Spleen (tissue), 11 donors: Measurements from ENCODE around the gene PRPF40B. TPM values are rescaled to one million over a fixed set of nuclear protein-coding genes. Genes with fewer than 3 reads are reported as not detected.

Source experiments
- DNase-seq: peaks from one replicate; pipeline ENCODE4 v3.0.0-alpha.2; 2020
- H3K27ac ChIP-seq, 8 donors: fragments of 200-600 bp; sonication (generic) in 7 of 8; 1 replicate in 4 of 8; 2 replicates in 4 of 8; pipeline versions ENCODE4 v1.5.0 to v1.8.0; 2016 to 2021; ENCODE audit warnings: inconsistent platforms in 4 of 8, mild to moderate bottlenecking in 4 of 8, moderate library complexity in 1 of 8
- H3K27me3 ChIP-seq, 7 donors: fragments of 200-600 bp; sonication (generic) in 6 of 7; replicated peaks in 1 of 7; 1 replicate in 4 of 7; 2 replicates in 3 of 7; pipeline versions ENCODE4 v1.5.0 to v1.8.0; 2016 to 2021; ENCODE audit warnings: inconsistent platforms in 3 of 7, mild to moderate bottlenecking in 1 of 7
- H3K36me3 ChIP-seq, 6 donors: fragments of 200-600 bp; sonication (generic) in 5 of 6; 1 replicate in 4 of 6; 2 replicates in 2 of 6; pipeline versions ENCODE4 v1.5.0 to v1.8.0; 2016 to 2021; ENCODE audit warnings: inconsistent platforms in 2 of 6
- H3K4me1 ChIP-seq, 6 donors: fragments of 200-600 bp; sonication (generic) in 5 of 6; 1 replicate in 3 of 6; 2 replicates in 3 of 6; pipeline versions ENCODE4 v1.5.0 to v1.8.0; 2016 to 2021; ENCODE audit warnings: inconsistent platforms in 3 of 6
- H3K4me3 ChIP-seq, 8 donors: fragments of 200-600 bp; sonication (generic) in 7 of 8; 1 replicate in 4 of 8; 2 replicates in 4 of 8; pipeline versions ENCODE4 v1.5.0 to v1.8.0; 2016 to 2021; ENCODE audit warnings: inconsistent platforms in 4 of 8, mild to moderate bottlenecking in 4 of 8, moderate library complexity in 2 of 8
- H3K9me3 ChIP-seq, 8 donors: fragments of 200-600 bp; sonication (generic) in 7 of 8; 1 replicate in 4 of 8; 2 replicates in 4 of 8; pipeline versions ENCODE4 v1.5.0 to v1.8.0; 2016 to 2021; ENCODE audit warnings: inconsistent platforms in 4 of 8
- CTCF ChIP-seq, 11 experiments: fragments of 200-600 bp in 7 of 11; fragments of 450-650 bp in 4 of 11; sonication (generic) in 4 of 11; IDR thresholded peaks in 8 of 11; conservative IDR thresholded peaks in 3 of 11; 1 replicate in 7 of 11; 2 replicates in 4 of 11; pipeline versions ENCODE4 v1.4.0 to v1.8.0; 2016 to 2021; ENCODE audit warnings: antibody characterized with exemption in 11 of 11, inconsistent platforms in 4 of 11, mild to moderate bottlenecking in 1 of 11
- POLR2A ChIP-seq, 3 donors: fragments of 450-650 bp; IDR thresholded peaks; one replicate each; pipeline ENCODE4 v1.5.1; 2017; ENCODE audit warnings: antibody characterized with exemption in 3 of 3, mild to moderate bottlenecking in 1 of 3
- POLR2AphosphoS5 ChIP-seq, 3 donors: sonication (generic); formaldehyde crosslinking; IDR thresholded peaks; one replicate each; pipeline ENCODE4 v1.5.1; 2017; ENCODE audit warnings: antibody characterized with exemption in 3 of 3
- WGBS, 5 donors: extraction: QIAGEN DNeasy Blood & Tissue Kit in 3 of 5; methylation state at CpG; one replicate each; pipeline versions ENCODE4 v1.1.5 to v1.1.7; 2013 to 2018; 5-methylcytosine and 5-hydroxymethylcytosine counted together
- intact Hi-C: fragments of 100-400 bp; cut with DNase I; formaldehyde crosslinking; loops from one replicate; pipeline ENCODE4 v1.15.0; 2023; ENCODE audit warnings: low total_unique reads
- polyA plus RNA-seq, 3 donors: library from polyadenylated mRNA; stranded (reverse); fragments of 200-250 nt; gene quantifications; one replicate each; pipeline ENCODE4 v1.2.1, GENCODE V29; 2013
- total RNA-seq, 7 donors: library from RNA; depleted of rRNA in 3 of 7; stranded (reverse); fragments of >200 nt in 3 of 7; fragmentation: NEBNext Ultra II Directional in 4 of 7; extraction: Animal tissue kit (Norgen Biotek cat#: 25700) in 4 of 7; gene quantifications; one replicate each; pipeline versions ENCODE4 v1.1.0 to v1.2.1, GENCODE V29; 2016 to 2021
- donor health status: healthy with polysubstance abuse.
- donor health status: DM: no; HTN: no; CAD: no; lungs with moderate emphysema.
- donor health status: DM: no; HTN: no; CAD: no.
- donor health status: Bipolar disorder and iron deficiency.
- donor health status: healthy.
- donor health status: DM: no; HTN: no; CAD: no.
- donor health status: DM: yes; HTN: yes; CAD: no.

Gene PRPF40B
- total and polyA plus RNA-seq, 10 donors: 5.9 to 28.3 (median 19.0) TPM

- Histone ChIP-seq H3K36me3 (peaks cover 0 to 33% (median 4%) of the 10 kb centered on the region in 6 donors), H3K4me1 (peaks cover 8 to 25% (median 16%) of the 10 kb centered on the region in 6 donors), H3K9me3 (no peaks in the 10 kb centered on the region), H3K4me3 (no peak overlapping the region), H3K27ac (peak overlapping the region in 5 of 8 donors; percentile 17 to 66 (median 49)), H3K27me3 (no peaks in the 10 kb centered on the region)
- TF ChIP-seq POLR2AphosphoS5 (IDR thresholded peaks at IDR 0.05): peak; percentile 5 to 54 (median 42)
- TF ChIP-seq CTCF (IDR thresholded peaks at IDR 0.05 in 8 of 11, conservative IDR thresholded peaks at IDR 0.05 in 3 of 11): peak; percentile 37 to 81 (median 62)
- TF ChIP-seq POLR2A (IDR thresholded peaks at IDR 0.05): no peak
- WGBS, 5 donors: 25 to 40% (median 32%) methylated on average over 9 of the region's 9 CpGs
- no peak for DNase-seq
- intact Hi-C loops: no loop called here
Measured at GRCh38 chr12:49636979-49637755, 13.8 kb downstream of the PRPF40B start.

GRCh38 chr12:49641748-49642369, 18.5 kb downstream of the PRPF40B start:
- Histone ChIP-seq H3K36me3 (peaks cover 0 to 55% (median 23%) of the 10 kb centered on the region in 6 donors), H3K4me1 (peaks cover 17 to 43% (median 28%) of the 10 kb centered on the region in 6 donors), H3K9me3 (no peaks in the 10 kb centered on the region), H3K27me3 (no peaks in the 10 kb centered on the region), H3K27ac (no peak overlapping the region), H3K4me3 (no peak overlapping the region)
- DNase-seq: peak; percentile 63
- 87 to 99% (median 93%) methylated on average over 14 to 17 of the region's 17 CpGs for WGBS, 5 donors
- intact Hi-C loops: no loop called here
- TF ChIP-seq CTCF (IDR thresholded peaks at IDR 0.05 in 8 of 11, conservative IDR thresholded peaks at IDR 0.05 in 3 of 11): no peak
- TF ChIP-seq POLR2AphosphoS5 (IDR thresholded peaks at IDR 0.05): peak in 1 of 3 donors; percentile 15

GRCh38 chr12:49642370-49642802, 19.0 kb downstream of the PRPF40B start:
- intact Hi-C loops: no loop called here
- Histone ChIP-seq H3K36me3 (peaks cover 0 to 60% (median 25%) of the 10 kb centered on the region in 6 donors), H3K4me1 (peaks cover 15 to 43% (median 25%) of the 10 kb centered on the region in 6 donors), H3K27ac (no peak overlapping the region), H3K9me3 (no peaks in the 10 kb centered on the region), H3K27me3 (no peaks in the 10 kb centered on the region), H3K4me3 (no peak overlapping the region)
- WGBS, 5 donors: 86 to 95% (median 93%) methylated on average over 7 to 11 of the region's 11 CpGs
- peak; percentile 71 for DNase-seq
- TF ChIP-seq POLR2AphosphoS5 (IDR thresholded peaks at IDR 0.05) (peak in 1 of 3 donors; percentile 57), POLR2A (IDR thresholded peaks at IDR 0.05) (no peak)

GRCh38 chr12:49643135-49643534, 19.8 kb downstream of the PRPF40B start:
- Histone ChIP-seq H3K27ac (no peak overlapping the region), H3K27me3 (no peaks in the 10 kb centered on the region), H3K36me3 (peaks cover 0 to 68% (median 28%) of the 10 kb centered on the region in 6 donors), H3K4me1 (peaks cover 12 to 43% (median 29%) of the 10 kb centered on the region in 6 donors), H3K9me3 (no peaks in the 10 kb centered on the region), H3K4me3 (no peak overlapping the region)
- intact Hi-C loops: no loop called here
- DNase-seq: peak; percentile 29
- TF ChIP-seq POLR2A (IDR thresholded peaks at IDR 0.05) (no peak), POLR2AphosphoS5 (IDR thresholded peaks at IDR 0.05) (no peak), CTCF (IDR thresholded peaks at IDR 0.05 in 8 of 11, conservative IDR thresholded peaks at IDR 0.05 in 3 of 11) (no peak)
- 73 to 95% (median 92%) methylated on average over 6 to 7 of the region's 7 CpGs for WGBS, 5 donors
